ENCODE results near the gene DIAPH2.

DNA sequence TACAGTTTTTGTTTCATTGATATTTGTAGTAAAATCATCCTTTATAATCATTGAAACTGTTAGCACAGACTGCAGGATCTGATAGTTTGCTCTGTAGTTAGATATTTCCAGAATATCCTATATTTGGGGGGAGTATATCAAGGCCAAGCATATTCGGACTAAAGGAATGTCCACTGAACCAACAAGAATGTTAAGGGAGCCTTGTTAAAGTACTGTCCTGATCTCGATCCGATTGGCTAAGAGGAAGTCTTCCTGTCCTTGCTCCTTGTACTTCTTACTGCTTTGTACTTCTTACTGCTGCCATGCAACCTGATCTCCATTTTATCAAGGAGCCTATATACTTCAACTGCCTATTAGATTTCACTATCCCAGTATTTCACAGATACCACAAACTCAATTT lies 648.3 kb downstream of the DIAPH2 start:
- TF ChIP-seq POLR2AphosphoS5 (IDR thresholded peaks at IDR 0.05) (no peak), CTCF (IDR thresholded peaks at IDR 0.05 in 8 of 11, conservative IDR thresholded peaks at IDR 0.05 in 3 of 11) (no peak)

Measured in spleen (tissue), 7 donors.